HL-60/S4 (cell line): ENCODE measurements around the gene TSPY2.
"Not testable (repeated sequence)": the region's sequence is repeated elsewhere in the genome, so short reads cannot be mapped to it uniquely, and the experiment has no call there.

ENCODE experiments used
- in situ Hi-C: fragments of 300-500 bp; cut with MboI; formaldehyde crosslinking; loops from 2 replicates; pipeline ENCODE4 v1.14.3; 2022; ENCODE audit warnings: low sequenced_read_pairs

Gene TSPY2

DNA sequence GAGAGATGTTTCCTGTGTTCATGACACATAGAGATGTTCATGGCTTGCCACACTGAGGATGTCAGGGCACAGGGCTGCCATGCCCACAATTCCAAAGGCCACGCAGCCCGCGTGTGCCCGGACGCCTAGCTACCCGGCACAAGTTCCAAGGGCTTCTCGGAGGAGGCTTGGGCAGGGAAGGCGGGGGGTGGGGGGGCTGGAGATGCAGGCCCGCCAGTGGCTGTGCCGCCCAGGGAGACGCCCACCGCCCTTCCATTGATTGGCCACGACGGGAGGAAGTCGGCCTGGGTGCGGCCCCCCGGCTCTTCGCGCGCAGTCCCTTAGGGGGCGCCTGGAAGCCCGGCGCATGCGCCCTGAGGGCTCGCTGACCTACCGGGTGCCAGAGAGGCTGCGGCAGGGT lies at the start of gene TSPY2:
TSPY2 (plus strand) TSS at position 301 of the 400 bp plus-strand sequence; CDS start at position 347, 46 bp downstream.
- in situ Hi-C loops = not testable (repeated sequence)

DNA sequence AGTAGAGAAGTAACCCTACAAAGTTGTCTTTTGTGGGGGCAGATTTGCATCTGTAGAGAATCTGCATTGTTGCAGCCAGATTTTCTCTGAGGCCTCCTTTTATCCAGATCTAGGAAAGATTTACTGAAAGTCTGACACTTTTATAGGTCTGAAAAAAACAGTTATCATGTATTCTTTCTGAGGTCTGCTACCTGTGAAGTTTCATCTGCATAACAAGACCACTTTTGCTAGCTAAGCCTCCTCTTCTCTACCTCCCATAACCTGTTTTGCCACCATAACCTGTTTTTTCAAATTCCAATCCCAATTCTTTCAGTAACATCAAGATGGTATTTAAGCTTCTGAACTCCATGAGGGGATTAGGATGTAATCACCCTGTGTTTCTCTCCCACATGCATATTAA lies 36.5 kb upstream of the TSPY2 start:
- in situ Hi-C loops = not testable (repeated sequence)

DNA sequence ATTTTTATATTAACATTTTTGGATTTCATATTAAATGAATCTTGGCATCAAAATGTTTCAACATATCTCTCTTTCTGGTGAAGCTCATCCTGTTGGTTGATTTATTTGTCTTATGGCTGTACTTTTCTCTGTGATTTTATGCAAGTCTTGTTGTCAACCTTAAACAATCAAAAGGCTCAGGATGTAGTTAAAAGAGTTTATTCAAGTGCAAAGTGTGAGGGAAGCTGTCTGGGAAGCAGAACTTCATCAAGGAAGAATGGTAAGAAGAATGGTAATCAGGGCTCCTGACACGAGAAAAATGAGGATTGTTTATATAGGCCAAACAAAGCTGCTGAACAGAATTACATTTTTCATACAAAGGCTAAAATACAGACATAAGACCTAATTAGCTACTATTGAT lies 29.0 kb upstream of the TSPY2 start:
- in situ Hi-C loops = not testable (repeated sequence)

DNA sequence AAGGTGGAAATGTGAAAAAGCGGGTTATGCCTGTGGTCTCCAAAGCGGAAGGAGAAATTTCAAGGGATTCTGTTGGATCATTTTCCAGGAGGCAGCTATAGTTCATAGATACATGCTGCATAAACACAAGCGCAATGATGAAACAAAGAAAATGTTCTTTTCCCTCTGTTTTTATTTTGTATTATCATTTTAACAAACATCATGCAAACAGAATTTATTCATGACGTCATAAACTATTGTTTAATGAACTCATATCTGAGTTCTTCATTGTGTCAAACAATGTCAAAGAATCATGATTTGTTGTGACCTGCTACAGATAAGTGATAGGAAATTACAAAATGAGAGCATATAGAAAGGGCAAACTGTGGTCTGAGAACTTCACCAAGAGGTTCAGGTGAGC lies 23.8 kb downstream of the TSPY2 start:
- in situ Hi-C loops = not testable (repeated sequence)
